PC-3 (cell line): ENCODE results near the gene GATA2. TPM values are rescaled to one million over a fixed set of nuclear protein-coding genes. Genes with fewer than 3 reads are reported as not detected.

Experiments
- ATAC-seq: fragments of 200-7000 bp; cut with Tn5 transposase; 2 replicates; pipeline ENCODE4 v1.9.1; 2020; ENCODE audit warnings: mild to moderate bottlenecking, moderate library complexity
- BruUV-seq: library from RNA; stranded (reverse); fragments of 400-500 nt; replicated peaks from 2 replicates; lab custom pipeline; 2021; lab: Mats Ljungman, UMichigan
- CTCF ChIA-PET: fragments of 300-600 bp; sonication (Branson Sonifier 250); formaldehyde crosslinking; loops from one replicate; lab custom pipeline; 2022; ENCODE audit warnings: antibody characterized with exemption; lab: Charles Lee
- POLR2A ChIA-PET: fragments of 300-600 bp; sonication (Branson Sonifier 250); formaldehyde crosslinking; loops from one replicate; lab custom pipeline; 2022; ENCODE audit warnings: antibody characterized with exemption; ENCODE audit not compliant: unreplicated experiment; lab: Charles Lee
- DNase-seq: peaks from one replicate; pipeline ENCODE4 v3.0.0-alpha.2; 2015
- H2AFZ ChIP-seq: fragments of 300-600 bp; sonication (generic); 2 replicates; pipeline ENCODE4 v1.6.0; 2016; ENCODE audit warnings: antibody characterized with exemption, low read length
- H3F3A ChIP-seq: fragments of 300-600 bp; sonication (generic); one replicate; pipeline ENCODE4 v1.6.0; 2017; ENCODE audit warnings: antibody characterized with exemption, low read length, control low read depth, mild to moderate bottlenecking; ENCODE audit not compliant: unreplicated experiment
- H3K27ac ChIP-seq: fragments of 300-600 bp; sonication (generic); 2 replicates; pipeline ENCODE4 v1.5.1; 2016; ENCODE audit warnings: mild to moderate bottlenecking, low read length
- H3K27me3 ChIP-seq: fragments of 300-600 bp; sonication (generic); 2 replicates; pipeline ENCODE4 v1.6.1; 2016; ENCODE audit warnings: low read length, mixed read lengths
- H3K36me3 ChIP-seq: fragments of 300-600 bp; sonication (generic); 2 replicates; pipeline ENCODE4 v1.6.1; 2016; ENCODE audit warnings: low read depth, mixed run types, low read length, mixed read lengths
- H3K4me1 ChIP-seq: fragments of 300-600 bp; sonication (generic); 2 replicates; pipeline ENCODE4 v1.5.1; 2016; ENCODE audit warnings: low read length; ENCODE audit not compliant: insufficient read depth
- H3K4me2 ChIP-seq: fragments of 300-600 bp; sonication (generic); 2 replicates; pipeline ENCODE4 v1.6.0; 2016; ENCODE audit warnings: low read length
- H3K4me3 ChIP-seq: fragments of 300-600 bp; sonication (generic); 2 replicates; pipeline ENCODE4 v1.5.1; 2016; ENCODE audit warnings: mild to moderate bottlenecking, low read length, mixed read lengths
- H3K79me2 ChIP-seq: fragments of 300-600 bp; sonication (generic); 2 replicates; pipeline ENCODE4 v1.6.1; 2017; ENCODE audit warnings: low read length, mixed read lengths
- H3K9ac ChIP-seq: fragments of 300-600 bp; sonication (generic); 2 replicates; pipeline ENCODE4 v1.6.0; 2016; ENCODE audit warnings: mild to moderate bottlenecking, low read length
- H3K9me2 ChIP-seq: fragments of 300-600 bp; sonication (generic); replicated peaks from 2 replicates; pipeline ENCODE4 v1.6.1; 2016; ENCODE audit warnings: mixed run types, low read length, mixed read lengths
- H3K9me3 ChIP-seq: fragments of 300-600 bp; sonication (generic); 2 replicates; pipeline ENCODE4 v1.6.1; 2016; ENCODE audit warnings: low read length, mixed read lengths
- H4K20me1 ChIP-seq: fragments of 300-600 bp; sonication (generic); 2 replicates; pipeline ENCODE4 v1.6.1; 2016; ENCODE audit warnings: low read length, mixed read lengths
- EZH2 ChIP-seq: fragments of 300-600 bp; sonication (generic); IDR thresholded peaks from one replicate; pipeline ENCODE4 v1.6.1; 2017; ENCODE audit warnings: antibody characterized with exemption, mild to moderate bottlenecking, low read length; ENCODE audit not compliant: unreplicated experiment
- EZH2phosphoT487 ChIP-seq: fragments of 300-600 bp; sonication (generic); IDR thresholded peaks from 2 replicates; pipeline ENCODE4 v1.6.1; 2018; ENCODE audit warnings: mild to moderate bottlenecking, antibody characterized with exemption, low read length, borderline replicate concordance
- intact Hi-C: fragments of 100-400 bp; cut with micrococcal nuclease; formaldehyde crosslinking; loops from 2 replicates; pipeline ENCODE4 v1.9.0; 2023
- total RNA-seq: library from RNA; depleted of rRNA; stranded (reverse); fragments of >200 nt; gene quantifications from 2 replicates; pipeline ENCODE4 v1.2.3, GENCODE V29; 2014
- TF ChIP-seq, protein P1 (sequence below): fragments of 300-600 bp; sonication (generic); conservative IDR thresholded peaks from 2 replicates; pipeline ENCODE4 v1.5.1; 2017; ENCODE audit warnings: antibody characterized with exemption, low read depth, mild to moderate bottlenecking, low read length

Gene GATA2
- total RNA-seq, 1 experiment from 2014 or later: 32.4 TPM

DNA sequence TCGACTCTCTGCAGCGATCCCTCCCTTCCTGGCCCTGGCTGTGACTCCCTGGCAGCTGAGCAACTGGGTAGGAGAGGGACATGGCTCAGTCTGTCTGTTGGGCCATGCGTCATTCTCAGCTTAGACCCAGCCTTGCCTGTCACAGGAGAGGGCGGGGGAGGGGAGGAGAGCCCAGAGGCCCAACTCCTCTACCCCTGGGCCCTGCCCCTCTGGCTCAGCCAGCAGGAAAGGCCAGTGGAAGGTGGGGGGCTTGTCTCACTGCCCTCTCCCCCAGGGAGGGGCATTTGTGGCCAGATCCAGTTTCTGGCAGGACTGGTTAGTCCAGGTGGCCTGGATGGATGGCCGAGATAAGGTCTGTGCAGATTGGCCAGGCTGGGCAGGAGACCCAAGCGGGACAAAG lies 57.9 kb downstream of the GATA2 start:
- no peak for TF ChIP-seq EZH2
- TF ChIP-seq, protein P1, sequence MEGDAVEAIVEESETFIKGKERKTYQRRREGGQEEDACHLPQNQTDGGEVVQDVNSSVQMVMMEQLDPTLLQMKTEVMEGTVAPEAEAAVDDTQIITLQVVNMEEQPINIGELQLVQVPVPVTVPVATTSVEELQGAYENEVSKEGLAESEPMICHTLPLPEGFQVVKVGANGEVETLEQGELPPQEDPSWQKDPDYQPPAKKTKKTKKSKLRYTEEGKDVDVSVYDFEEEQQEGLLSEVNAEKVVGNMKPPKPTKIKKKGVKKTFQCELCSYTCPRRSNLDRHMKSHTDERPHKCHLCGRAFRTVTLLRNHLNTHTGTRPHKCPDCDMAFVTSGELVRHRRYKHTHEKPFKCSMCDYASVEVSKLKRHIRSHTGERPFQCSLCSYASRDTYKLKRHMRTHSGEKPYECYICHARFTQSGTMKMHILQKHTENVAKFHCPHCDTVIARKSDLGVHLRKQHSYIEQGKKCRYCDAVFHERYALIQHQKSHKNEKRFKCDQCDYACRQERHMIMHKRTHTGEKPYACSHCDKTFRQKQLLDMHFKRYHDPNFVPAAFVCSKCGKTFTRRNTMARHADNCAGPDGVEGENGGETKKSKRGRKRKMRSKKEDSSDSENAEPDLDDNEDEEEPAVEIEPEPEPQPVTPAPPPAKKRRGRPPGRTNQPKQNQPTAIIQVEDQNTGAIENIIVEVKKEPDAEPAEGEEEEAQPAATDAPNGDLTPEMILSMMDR: no peak
- Histone ChIP-seq H3K27ac (peak overlapping the region; percentile 80), H3K9me2 (no peaks in the 10 kb centered on the region), H3K9ac (no peak overlapping the region), H2AFZ (no peak overlapping the region), H4K20me1 (no peaks in the 10 kb centered on the region), H3K36me3 (no peaks in the 10 kb centered on the region), H3K27me3 (no peaks in the 10 kb centered on the region), H3F3A (no peaks in the 10 kb centered on the region), H3K4me2 (peak overlapping the region; percentile 42), H3K4me1 (peaks cover 42% of the 10 kb centered on the region), H3K4me3 (no peak overlapping the region), H3K9me3 (no peaks in the 10 kb centered on the region), H3K79me2 (no peaks in the 10 kb centered on the region)
- peak; percentile 92 for DNase-seq
- ChIA-PET CTCF (no interaction called here), POLR2A (no interaction called here)
- intact Hi-C loops: no loop called here
- ATAC-seq: peak; percentile 70
- BruUV-seq: no TSS peak

DNA sequence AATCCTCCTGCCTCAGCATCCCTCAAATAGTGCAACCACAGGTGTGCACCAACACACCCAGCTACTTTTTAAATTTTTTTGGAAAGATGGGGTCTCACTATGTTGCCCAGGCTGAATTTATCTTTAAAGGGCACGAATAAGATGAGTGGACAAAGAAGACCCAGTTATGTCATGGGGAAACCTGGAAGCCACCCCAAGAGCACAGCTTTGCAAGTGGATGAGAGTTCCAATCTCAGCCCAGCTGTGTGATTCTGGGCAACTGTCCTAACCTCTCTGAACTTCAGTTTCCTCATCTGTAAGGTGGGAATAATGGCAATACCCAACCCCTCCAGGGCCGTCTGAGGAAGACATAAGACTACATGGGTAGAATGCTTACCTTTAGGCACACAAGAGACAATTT lies 58.5 kb downstream of the GATA2 start:
- Histone ChIP-seq H3K36me3 (no peaks in the 10 kb centered on the region), H3K4me3 (no peak overlapping the region), H3K9me3 (no peaks in the 10 kb centered on the region), H3K4me1 (peaks cover 42% of the 10 kb centered on the region), H3K27me3 (no peaks in the 10 kb centered on the region), H3K9me2 (no peaks in the 10 kb centered on the region), H4K20me1 (no peaks in the 10 kb centered on the region), H3F3A (no peaks in the 10 kb centered on the region), H3K9ac (no peak overlapping the region), H3K79me2 (no peaks in the 10 kb centered on the region), H3K27ac (peak overlapping the region; percentile 80), H2AFZ (no peak overlapping the region), H3K4me2 (peak overlapping the region; percentile 42; the same call in 1 of the 2 replicates)
- ATAC-seq: no peak
- BruUV-seq: TSS peak; percentile 74
- intact Hi-C loops: no loop called here
- no peak for DNase-seq
- CTCF ChIA-PET: no interaction called here
- TF ChIP-seq EZH2 (no peak), EZH2phosphoT487 (no peak)
- TF ChIP-seq, protein P1: no peak
- POLR2A ChIA-PET: interaction anchor here (0.6 kb wide), 1 partner anchor 16 kb away, joined by 6 read pairs; no protein-coding TSS in a partner anchor

DNA sequence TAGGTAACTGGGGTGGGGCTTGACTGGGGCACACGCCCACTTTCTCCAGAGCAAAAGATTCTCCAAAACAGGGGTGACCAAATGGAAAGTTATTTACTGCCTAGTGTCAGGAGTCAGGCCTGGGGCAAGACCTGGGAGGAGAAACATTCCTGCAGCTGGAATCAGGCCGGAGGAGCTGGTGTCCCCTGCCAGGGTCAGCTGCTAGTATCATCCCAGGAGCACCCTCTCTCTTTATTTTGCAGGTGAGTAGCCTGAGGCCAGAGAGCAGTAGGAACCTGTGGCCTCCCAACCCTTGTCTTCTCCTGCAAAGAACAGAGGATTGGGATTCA lies 59.2 kb downstream of the GATA2 start:
- ChIA-PET CTCF (no interaction called here), POLR2A (no interaction called here)
- no peak overlapping the region for H3K4me3 ChIP-seq
- no peak overlapping the region for H2AFZ ChIP-seq
- H4K20me1 ChIP-seq: no peaks in the 10 kb centered on the region
- ATAC-seq (peak; percentile 10), DNase-seq (peak; percentile 64)
- TF ChIP-seq EZH2 (no peak), EZH2phosphoT487 (no peak)
- TF ChIP-seq, protein P1: no peak
- no peaks in the 10 kb centered on the region for H3K9me2 ChIP-seq
- no TSS peak for BruUV-seq
- H3K4me1 ChIP-seq: peaks cover 42% of the 10 kb centered on the region
- no peaks in the 10 kb centered on the region for H3F3A ChIP-seq
- no peaks in the 10 kb centered on the region for H3K9me3 ChIP-seq
- peak overlapping the region; percentile 80; the same call in 1 of the 2 replicates for H3K27ac ChIP-seq
- H3K4me2 ChIP-seq: peak overlapping the region; percentile 93
- H3K36me3 ChIP-seq: no peaks in the 10 kb centered on the region
- H3K79me2 ChIP-seq: no peaks in the 10 kb centered on the region
- H3K9ac ChIP-seq: no peak overlapping the region
- H3K27me3 ChIP-seq: no peaks in the 10 kb centered on the region
- intact Hi-C loops: loop anchor here (2.0 kb wide), 1 partner anchor 55 kb away; no protein-coding TSS in a partner anchor
